B cell (primary cell): ENCODE measurements around the gene GORASP2.

ENCODE experiments used
- EZH2 ChIP-seq: IDR thresholded peaks from 2 replicates; pipeline ENCODE4 v1.6.1; 2012; ENCODE audit warnings: borderline replicate concordance, low read depth, mild to moderate bottlenecking, moderate library complexity, low read length; ENCODE audit not compliant: insufficient read depth, poor library complexity, severe bottlenecking
- TF ChIP-seq, protein P1 (sequence below): fragments of 200-600 bp; IDR thresholded peaks from one replicate; pipeline ENCODE4 v1.8.0; 2022; ENCODE audit warnings: antibody characterized with exemption, mild to moderate bottlenecking

DNA sequence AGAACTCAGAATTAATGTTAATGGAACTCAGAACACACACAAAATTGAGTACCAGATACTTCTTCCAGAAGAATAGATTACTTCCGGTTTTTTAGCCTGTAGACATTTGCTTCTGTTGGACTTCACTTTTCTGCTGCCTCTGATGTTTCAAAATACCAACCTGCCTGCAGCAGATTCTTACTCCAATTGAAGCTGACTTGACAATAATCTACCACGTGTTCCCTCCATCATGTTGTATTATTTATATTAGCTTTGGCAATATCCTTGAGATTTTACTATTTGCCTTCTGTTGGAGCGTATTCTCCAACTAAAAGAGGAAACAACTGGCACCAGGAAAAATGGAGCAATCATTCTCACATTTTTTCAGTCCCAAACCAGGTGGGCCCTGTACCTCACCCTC, 3.1 kb upstream of the GORASP2 start:
- TF ChIP-seq, protein P1, sequence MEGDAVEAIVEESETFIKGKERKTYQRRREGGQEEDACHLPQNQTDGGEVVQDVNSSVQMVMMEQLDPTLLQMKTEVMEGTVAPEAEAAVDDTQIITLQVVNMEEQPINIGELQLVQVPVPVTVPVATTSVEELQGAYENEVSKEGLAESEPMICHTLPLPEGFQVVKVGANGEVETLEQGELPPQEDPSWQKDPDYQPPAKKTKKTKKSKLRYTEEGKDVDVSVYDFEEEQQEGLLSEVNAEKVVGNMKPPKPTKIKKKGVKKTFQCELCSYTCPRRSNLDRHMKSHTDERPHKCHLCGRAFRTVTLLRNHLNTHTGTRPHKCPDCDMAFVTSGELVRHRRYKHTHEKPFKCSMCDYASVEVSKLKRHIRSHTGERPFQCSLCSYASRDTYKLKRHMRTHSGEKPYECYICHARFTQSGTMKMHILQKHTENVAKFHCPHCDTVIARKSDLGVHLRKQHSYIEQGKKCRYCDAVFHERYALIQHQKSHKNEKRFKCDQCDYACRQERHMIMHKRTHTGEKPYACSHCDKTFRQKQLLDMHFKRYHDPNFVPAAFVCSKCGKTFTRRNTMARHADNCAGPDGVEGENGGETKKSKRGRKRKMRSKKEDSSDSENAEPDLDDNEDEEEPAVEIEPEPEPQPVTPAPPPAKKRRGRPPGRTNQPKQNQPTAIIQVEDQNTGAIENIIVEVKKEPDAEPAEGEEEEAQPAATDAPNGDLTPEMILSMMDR: no peak
- TF ChIP-seq EZH2: no peak
